Measurements from ENCODE around the gene ACCSL.

The ACCSL gene

GRCh38 chr11:44016131-44016530, 31.6 kb upstream of the ACCSL start:
- Histone ChIP-seq H3K27me3 (ENCODE audit: control insufficient read depth in 3 of 3, insufficient read depth in 3 of 3, low read depth in 1 of 3, low read length in 3 of 3) (peaks cover 0 to 14% (median 0%) of the 10 kb centered on the region in 3 experiments), H3K4me3 (ENCODE audit: low read length in 2 of 2) (no peak overlapping the region), H3K4ac (ENCODE audit: low read length) (no peak overlapping the region), H2BK5ac (ENCODE audit: low read length) (no peak overlapping the region), H4K8ac (ENCODE audit: low read depth, low read length) (no peak overlapping the region), H2BK15ac (ENCODE audit: low read length) (no peak overlapping the region), H2BK12ac (ENCODE audit: low read length) (no peak overlapping the region), H2AK5ac (ENCODE audit: low read depth, low read length) (no peak overlapping the region), H3K14ac (ENCODE audit: low read length) (no peak overlapping the region), H3K23ac (ENCODE audit: low read depth, low read length, poor library complexity) (no peak overlapping the region), H3K9me3 (replicated peaks in 1 of 2; ENCODE audit: control insufficient read depth in 2 of 2, insufficient read depth in 1 of 2, low read depth in 1 of 2, low read length in 2 of 2) (no peaks in the 10 kb centered on the region), H3K4me2 (ENCODE audit: insufficient read depth, low read length, poor library complexity, severe bottlenecking) (no peak overlapping the region), H2AFZ (ENCODE audit: low read length) (no peak overlapping the region), H3K79me1 (ENCODE audit: low read depth, low read length) (no peaks in the 10 kb centered on the region), H4K91ac (ENCODE audit: low read depth, low read length, poor library complexity) (no peak overlapping the region), H3K4me1 (ENCODE audit: control insufficient read depth in 2 of 2, insufficient read depth in 1 of 2, low read depth in 1 of 2, low read length in 2 of 2) (no peaks in the 10 kb centered on the region), H3K9ac (ENCODE audit: low read depth, low read length, poor library complexity) (no peak overlapping the region), H2BK120ac (ENCODE audit: low read depth, low read length) (no peak overlapping the region), H3K27ac (replicated peaks; ENCODE audit: low read length) (no peak overlapping the region), H3K18ac (ENCODE audit: low read length) (peak overlapping the region; percentile 40), H3K36me3 (replicated peaks in 1 of 2; ENCODE audit: control insufficient read depth in 2 of 2, insufficient read depth in 2 of 2, low read length in 2 of 2) (no peaks in the 10 kb centered on the region)
- WGBS, 2 donors (ENCODE audit: extremely low coverage in 2 of 2, insufficient read length in 2 of 2, insufficient replicate concordance in 1 of 2): no CpG with 5 or more reads among the region's 5 CpGs
- DNase-seq (ENCODE audit: low spot score): no peak

GRCh38 chr11:44016546-44017442, 31.0 kb upstream of the ACCSL start:
- Histone ChIP-seq H3K9ac (ENCODE audit: low read depth, low read length, poor library complexity) (no peak overlapping the region), H2AK5ac (ENCODE audit: low read depth, low read length) (no peak overlapping the region), H3K79me1 (ENCODE audit: low read depth, low read length) (no peaks in the 10 kb centered on the region), H3K14ac (ENCODE audit: low read length) (no peak overlapping the region), H3K4me3 (ENCODE audit: low read length in 2 of 2) (no peak overlapping the region), H2BK15ac (ENCODE audit: low read length) (no peak overlapping the region), H3K18ac (ENCODE audit: low read length) (no peak overlapping the region), H4K8ac (ENCODE audit: low read depth, low read length) (no peak overlapping the region), H3K9me3 (replicated peaks in 1 of 2; ENCODE audit: control insufficient read depth in 2 of 2, insufficient read depth in 1 of 2, low read depth in 1 of 2, low read length in 2 of 2) (no peaks in the 10 kb centered on the region), H3K36me3 (replicated peaks in 1 of 2; ENCODE audit: control insufficient read depth in 2 of 2, insufficient read depth in 2 of 2, low read length in 2 of 2) (no peaks in the 10 kb centered on the region), H3K4me1 (ENCODE audit: control insufficient read depth in 2 of 2, insufficient read depth in 1 of 2, low read depth in 1 of 2, low read length in 2 of 2) (no peaks in the 10 kb centered on the region), H3K4ac (ENCODE audit: low read length) (no peak overlapping the region), H3K27ac (replicated peaks; ENCODE audit: low read length) (no peak overlapping the region), H2BK12ac (ENCODE audit: low read length) (no peak overlapping the region), H4K91ac (ENCODE audit: low read depth, low read length, poor library complexity) (no peak overlapping the region), H3K23ac (ENCODE audit: low read depth, low read length, poor library complexity) (no peak overlapping the region), H2AFZ (ENCODE audit: low read length) (no peak overlapping the region), H3K4me2 (ENCODE audit: insufficient read depth, low read length, poor library complexity, severe bottlenecking) (no peak overlapping the region), H2BK120ac (ENCODE audit: low read depth, low read length) (no peak overlapping the region), H3K27me3 (ENCODE audit: control insufficient read depth in 3 of 3, insufficient read depth in 3 of 3, low read depth in 1 of 3, low read length in 3 of 3) (peaks cover 0 to 9% (median 0%) of the 10 kb centered on the region in 3 experiments), H2BK5ac (ENCODE audit: low read length) (no peak overlapping the region)
- DNase-seq (ENCODE audit: low spot score): no peak
- WGBS, 2 donors (ENCODE audit: extremely low coverage in 2 of 2, insufficient read length in 2 of 2, insufficient replicate concordance in 1 of 2): no CpG with 5 or more reads among the region's 2 CpGs

- H2BK12ac ChIP-seq (ENCODE audit: low read length): no peak overlapping the region
- no peaks in the 10 kb centered on the region for H3K79me1 ChIP-seq (ENCODE audit: low read depth, low read length)
- peaks cover 0 to 3% (median 0%) of the 10 kb centered on the region in 3 experiments for H3K27me3 ChIP-seq (ENCODE audit: control insufficient read depth in 3 of 3, insufficient read depth in 3 of 3, low read depth in 1 of 3, low read length in 3 of 3)
- H2AFZ ChIP-seq (ENCODE audit: low read length): no peak overlapping the region
- H3K4me1 ChIP-seq (ENCODE audit: control insufficient read depth in 2 of 2, insufficient read depth in 1 of 2, low read depth in 1 of 2, low read length in 2 of 2): no peaks in the 10 kb centered on the region
- H3K9ac ChIP-seq (ENCODE audit: low read depth, low read length, poor library complexity): no peak overlapping the region
- H2BK120ac ChIP-seq (ENCODE audit: low read depth, low read length): no peak overlapping the region
- H3K27ac ChIP-seq (replicated peaks; ENCODE audit: low read length): no peak overlapping the region
- H4K91ac ChIP-seq (ENCODE audit: low read depth, low read length, poor library complexity): no peak overlapping the region
- no peaks in the 10 kb centered on the region for H3K9me3 ChIP-seq (replicated peaks in 1 of 2; ENCODE audit: control insufficient read depth in 2 of 2, insufficient read depth in 1 of 2, low read depth in 1 of 2, low read length in 2 of 2)
- no peak overlapping the region for H3K23ac ChIP-seq (ENCODE audit: low read depth, low read length, poor library complexity)
- no peak overlapping the region for H3K14ac ChIP-seq (ENCODE audit: low read length)
- H2BK5ac ChIP-seq (ENCODE audit: low read length): no peak overlapping the region
- H3K4me2 ChIP-seq (ENCODE audit: insufficient read depth, low read length, poor library complexity, severe bottlenecking): no peak overlapping the region
- no peak overlapping the region for H3K4me3 ChIP-seq (ENCODE audit: low read length in 2 of 2)
- H3K4ac ChIP-seq (ENCODE audit: low read length): no peak overlapping the region
- no peaks in the 10 kb centered on the region for H3K36me3 ChIP-seq (replicated peaks in 1 of 2; ENCODE audit: control insufficient read depth in 2 of 2, insufficient read depth in 2 of 2, low read length in 2 of 2)
- peak overlapping the region; percentile 84 for H2BK15ac ChIP-seq (ENCODE audit: low read length)
- H3K18ac ChIP-seq (ENCODE audit: low read length): peak overlapping the region; percentile 75
- no peak for DNase-seq (ENCODE audit: low spot score)
- WGBS, 2 donors (ENCODE audit: extremely low coverage in 2 of 2, insufficient read length in 2 of 2, insufficient replicate concordance in 1 of 2): no CpG with 5 or more reads among the region's 3 CpGs
- H4K8ac ChIP-seq (ENCODE audit: low read depth, low read length): no peak overlapping the region
- H2AK5ac ChIP-seq (ENCODE audit: low read depth, low read length): no peak overlapping the region
These were observed 30.2 kb upstream of the ACCSL start for GRCh38 chr11:44017443-44018126.

GRCh38 chr11:44018127-44018521, 29.7 kb upstream of the ACCSL start:
- H2BK15ac ChIP-seq (ENCODE audit: low read length): peak overlapping the region; percentile 84
- no peaks in the 10 kb centered on the region for H3K4me1 ChIP-seq (ENCODE audit: control insufficient read depth in 2 of 2, insufficient read depth in 1 of 2, low read depth in 1 of 2, low read length in 2 of 2)
- no peaks in the 10 kb centered on the region for H3K36me3 ChIP-seq (replicated peaks in 1 of 2; ENCODE audit: control insufficient read depth in 2 of 2, insufficient read depth in 2 of 2, low read length in 2 of 2)
- H2BK120ac ChIP-seq (ENCODE audit: low read depth, low read length): peak overlapping the region; percentile 36
- H2AK5ac ChIP-seq (ENCODE audit: low read depth, low read length): no peak overlapping the region
- no peaks in the 10 kb centered on the region for H3K27me3 ChIP-seq (ENCODE audit: control insufficient read depth in 3 of 3, insufficient read depth in 3 of 3, low read depth in 1 of 3, low read length in 3 of 3)
- no peak for DNase-seq (ENCODE audit: low spot score)
- no peaks in the 10 kb centered on the region for H3K9me3 ChIP-seq (replicated peaks in 1 of 2; ENCODE audit: control insufficient read depth in 2 of 2, insufficient read depth in 1 of 2, low read depth in 1 of 2, low read length in 2 of 2)
- no peak overlapping the region for H4K8ac ChIP-seq (ENCODE audit: low read depth, low read length)
- no peaks in the 10 kb centered on the region for H3K79me1 ChIP-seq (ENCODE audit: low read depth, low read length)
- H3K27ac ChIP-seq (replicated peaks; ENCODE audit: low read length): no peak overlapping the region
- H3K4ac ChIP-seq (ENCODE audit: low read length): no peak overlapping the region
- H3K4me2 ChIP-seq (ENCODE audit: insufficient read depth, low read length, poor library complexity, severe bottlenecking): no peak overlapping the region
- no peak overlapping the region for H3K4me3 ChIP-seq (ENCODE audit: low read length in 2 of 2)
- no peak overlapping the region for H2AFZ ChIP-seq (ENCODE audit: low read length)
- H3K23ac ChIP-seq (ENCODE audit: low read depth, low read length, poor library complexity): no peak overlapping the region
- H4K91ac ChIP-seq (ENCODE audit: low read depth, low read length, poor library complexity): no peak overlapping the region
- no peak overlapping the region for H3K14ac ChIP-seq (ENCODE audit: low read length)
- WGBS, 2 donors (ENCODE audit: extremely low coverage in 2 of 2, insufficient read length in 2 of 2, insufficient replicate concordance in 1 of 2): no CpG with 5 or more reads among the region's 4 CpGs
- no peak overlapping the region for H2BK12ac ChIP-seq (ENCODE audit: low read length)
- peak overlapping the region; percentile 3 for H3K9ac ChIP-seq (ENCODE audit: low read depth, low read length, poor library complexity)
- no peak overlapping the region for H2BK5ac ChIP-seq (ENCODE audit: low read length)
- peak overlapping the region; percentile 75 for H3K18ac ChIP-seq (ENCODE audit: low read length)
